HG03565 (cell line): Measurements from ENCODE around the gene NTNG2.
A peak's percentile ranks its signal among the peaks of the same experiment; 100 is the strongest.

Experiments used
- ATAC-seq: cut with Tn5 transposase; IDR thresholded peaks from one replicate; pipeline ENCODE4 v1.9.1; 2021; ENCODE audit warnings: mild to moderate bottlenecking, moderate library complexity; ENCODE audit not compliant: unreplicated experiment

NTNG2 gene

GRCh38 chr9:132233138-132233537 is 71.3 kb downstream of the NTNG2 start:
- ATAC-seq: no peak

- no peak for ATAC-seq
Observed at GRCh38 chr9:132234535-132234934, 72.7 kb downstream of the NTNG2 start.

GRCh38 chr9:132235125-132235524 is 73.3 kb downstream of the NTNG2 start:
- no peak for ATAC-seq

DNA sequence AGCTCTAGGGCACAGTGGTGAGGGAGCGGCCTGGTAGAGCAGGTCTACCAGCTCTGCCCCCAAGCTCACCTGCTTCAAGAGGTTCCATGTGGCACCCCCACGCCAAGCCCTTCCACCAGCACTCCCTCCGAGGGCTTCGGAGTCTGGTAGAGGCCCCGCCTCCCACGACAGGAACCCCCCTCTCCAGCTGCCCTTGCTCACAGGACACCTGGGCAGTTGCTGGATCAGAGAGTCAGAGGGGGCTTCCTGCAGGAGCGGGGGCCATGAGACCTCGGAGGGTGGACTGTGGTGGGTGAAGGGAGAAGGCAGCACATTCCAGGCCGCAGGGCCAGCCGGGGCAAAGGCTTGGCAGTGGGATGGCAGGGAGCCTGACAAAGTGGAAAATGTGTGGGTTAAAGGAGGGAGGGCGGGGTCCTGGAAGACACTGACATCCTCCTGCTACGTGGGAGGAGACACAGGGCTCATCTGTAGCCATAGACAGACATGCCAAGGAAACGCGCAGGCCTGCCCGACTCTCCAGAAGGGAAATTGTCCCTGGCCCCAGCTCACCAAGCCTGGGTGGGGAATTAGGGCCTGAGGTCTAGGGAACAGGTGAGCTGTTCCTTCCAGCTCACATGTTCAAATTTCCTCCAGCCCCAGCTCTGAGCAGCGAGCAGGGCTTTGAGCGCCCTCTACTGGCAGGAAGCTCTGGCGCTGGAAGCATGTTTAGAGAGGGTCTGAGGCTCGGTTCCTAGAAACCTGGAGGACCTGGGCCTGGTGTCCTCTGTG is 74.2 kb downstream of the NTNG2 start:
- ATAC-seq: no peak

- ATAC-seq: no peak
Observed at GRCh38 chr9:132236662-132237311, 74.9 kb downstream of the NTNG2 start.

DNA sequence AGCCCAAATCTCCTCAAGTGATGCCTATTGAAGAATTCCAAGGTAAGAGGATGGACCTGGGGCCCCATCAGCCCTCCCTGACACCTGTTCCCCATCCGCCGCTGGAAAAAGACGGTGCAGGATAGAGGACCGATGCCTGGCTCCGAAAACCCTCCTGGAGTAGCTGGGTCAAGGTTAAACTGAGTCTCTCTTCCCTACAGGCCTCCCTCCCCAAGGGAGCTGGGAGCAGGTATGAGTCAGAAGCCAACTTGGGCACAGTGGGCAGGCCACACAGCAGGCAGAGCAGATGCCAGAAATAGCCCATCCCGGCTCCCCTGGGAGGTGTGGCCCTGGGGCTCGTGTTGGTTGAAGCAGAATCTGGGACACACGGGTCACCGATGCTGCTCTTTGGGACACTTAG is 75.6 kb downstream of the NTNG2 start:
- no peak for ATAC-seq

DNA sequence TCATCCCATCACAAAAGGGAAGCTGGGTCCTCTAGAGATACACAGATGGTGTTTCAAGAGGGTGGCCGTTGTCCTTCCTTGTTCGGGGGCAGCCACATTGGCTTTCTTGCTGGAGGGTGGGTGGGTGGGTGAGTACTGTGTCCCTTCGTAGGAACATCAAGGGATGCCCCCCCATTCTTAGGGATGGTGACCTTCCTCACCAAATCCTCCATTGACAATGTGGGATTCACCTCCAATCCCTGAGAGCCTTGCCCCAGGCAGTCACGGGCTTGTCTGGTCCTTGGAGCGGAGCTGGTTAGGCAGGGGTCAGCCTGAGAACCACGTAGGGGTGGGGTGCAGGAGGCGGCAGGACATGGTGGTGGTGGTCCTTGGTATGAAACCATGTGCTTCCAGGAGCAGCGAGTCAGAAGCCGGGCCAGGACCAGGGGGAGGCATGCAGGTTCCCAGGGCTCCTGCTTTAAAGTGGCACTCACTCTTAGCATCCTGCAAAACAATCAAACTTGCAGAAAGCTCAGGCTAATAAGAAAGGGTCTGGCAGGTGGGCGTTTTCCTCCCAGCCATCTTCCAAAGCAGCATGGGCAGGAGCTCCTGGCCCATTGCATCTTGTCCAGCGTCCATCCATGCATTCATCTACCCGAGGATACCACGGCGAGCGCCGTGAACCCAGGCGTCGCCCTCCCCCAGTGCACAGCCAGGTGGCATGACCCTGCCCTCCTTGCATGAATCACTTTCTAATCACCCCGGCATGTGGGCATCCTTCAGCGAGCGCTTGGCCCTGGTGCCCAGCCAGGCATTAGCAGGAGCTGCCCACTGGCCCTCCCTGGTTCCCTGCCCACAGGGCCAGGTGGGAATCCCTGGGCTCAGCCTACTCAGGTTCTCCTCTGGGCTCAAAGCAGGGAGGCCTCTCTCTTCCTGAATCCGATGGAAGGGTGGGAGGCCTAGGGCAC is 76.4 kb downstream of the NTNG2 start:
- no peak for ATAC-seq

DNA sequence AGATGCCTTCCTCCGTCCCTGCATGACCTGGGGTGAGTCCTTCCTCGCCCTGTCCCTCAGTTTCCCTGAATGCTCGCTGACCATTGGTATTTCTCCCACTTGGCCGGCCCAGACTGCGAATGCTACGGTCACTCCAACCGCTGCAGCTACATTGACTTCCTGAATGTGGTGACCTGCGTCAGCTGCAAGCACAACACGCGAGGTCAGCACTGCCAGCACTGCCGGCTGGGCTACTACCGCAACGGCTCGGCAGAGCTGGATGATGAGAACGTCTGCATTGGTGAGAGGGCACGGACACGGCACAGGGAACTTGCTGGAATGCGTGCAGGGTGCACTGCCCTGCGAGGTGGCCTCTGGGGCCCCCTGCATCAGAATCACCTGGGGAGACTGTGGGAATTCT is 77.1 kb downstream of the NTNG2 start:
- no peak for ATAC-seq

GRCh38 chr9:132239518-132239917 is 77.7 kb downstream of the NTNG2 start:
- no peak for ATAC-seq

- no peak for ATAC-seq
Observed at GRCh38 chr9:132239999-132240840, 78.4 kb downstream of the NTNG2 start.

DNA sequence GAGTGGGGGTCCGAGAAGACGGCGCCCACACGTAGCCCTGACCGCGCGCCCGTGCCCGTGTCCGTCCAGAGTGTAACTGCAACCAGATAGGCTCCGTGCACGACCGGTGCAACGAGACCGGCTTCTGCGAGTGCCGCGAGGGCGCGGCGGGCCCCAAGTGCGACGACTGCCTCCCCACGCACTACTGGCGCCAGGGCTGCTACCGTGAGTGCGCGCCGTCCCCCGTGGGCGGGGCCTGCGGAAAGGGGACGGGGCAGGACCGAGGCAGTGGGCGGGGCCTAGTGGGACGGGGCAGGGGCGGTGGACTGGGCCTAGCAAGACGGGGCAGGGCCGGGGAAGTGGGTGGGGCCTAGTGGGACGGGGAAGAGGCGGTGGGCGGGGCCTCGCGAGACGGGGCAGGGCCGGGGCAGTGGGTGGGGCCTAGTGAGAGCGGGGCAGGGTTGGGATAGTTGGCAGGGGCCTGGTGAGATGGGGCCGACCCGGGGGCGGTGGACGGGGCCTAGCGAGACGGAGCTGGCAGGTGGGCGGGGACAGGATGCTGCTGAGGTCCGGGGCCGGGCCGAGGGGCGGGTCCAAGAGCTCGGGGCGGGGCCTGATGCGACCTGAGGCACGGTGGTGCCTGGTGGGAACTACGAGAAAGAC is 79.1 kb downstream of the NTNG2 start:
- peak; percentile 47 for ATAC-seq

- no peak for ATAC-seq
Observed at GRCh38 chr9:132241483-132241839, 79.6 kb downstream of the NTNG2 start.

- no peak for ATAC-seq
Observed at GRCh38 chr9:132241840-132242620, 80.2 kb downstream of the NTNG2 start.

DNA sequence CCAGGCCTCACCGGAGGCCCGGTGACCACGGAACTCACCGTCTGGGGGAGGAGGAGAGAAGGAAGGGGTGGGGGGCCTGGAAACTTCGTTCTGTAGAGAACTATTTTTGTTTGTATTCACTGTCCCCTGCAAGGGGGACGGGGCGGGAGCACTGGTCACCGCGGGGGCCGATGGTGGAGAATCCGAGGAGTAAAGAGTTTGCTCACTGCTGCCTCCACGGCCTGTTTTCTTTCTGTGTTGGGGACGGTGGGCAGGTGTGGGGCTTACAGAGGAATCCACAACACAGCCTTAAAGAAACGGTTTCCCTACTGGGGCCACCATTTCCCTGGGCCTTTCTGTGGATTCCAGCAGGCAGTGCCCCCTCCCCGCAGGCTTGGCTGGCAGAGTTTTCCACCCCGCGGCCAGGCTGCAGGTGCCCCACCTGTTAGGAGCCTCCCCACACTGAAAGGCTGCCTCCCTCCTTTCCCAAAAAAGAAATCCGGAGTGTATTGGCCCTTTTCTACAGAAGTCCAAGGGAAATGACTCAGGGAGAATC is 80.8 kb downstream of the NTNG2 start:
- no peak for ATAC-seq

DNA sequence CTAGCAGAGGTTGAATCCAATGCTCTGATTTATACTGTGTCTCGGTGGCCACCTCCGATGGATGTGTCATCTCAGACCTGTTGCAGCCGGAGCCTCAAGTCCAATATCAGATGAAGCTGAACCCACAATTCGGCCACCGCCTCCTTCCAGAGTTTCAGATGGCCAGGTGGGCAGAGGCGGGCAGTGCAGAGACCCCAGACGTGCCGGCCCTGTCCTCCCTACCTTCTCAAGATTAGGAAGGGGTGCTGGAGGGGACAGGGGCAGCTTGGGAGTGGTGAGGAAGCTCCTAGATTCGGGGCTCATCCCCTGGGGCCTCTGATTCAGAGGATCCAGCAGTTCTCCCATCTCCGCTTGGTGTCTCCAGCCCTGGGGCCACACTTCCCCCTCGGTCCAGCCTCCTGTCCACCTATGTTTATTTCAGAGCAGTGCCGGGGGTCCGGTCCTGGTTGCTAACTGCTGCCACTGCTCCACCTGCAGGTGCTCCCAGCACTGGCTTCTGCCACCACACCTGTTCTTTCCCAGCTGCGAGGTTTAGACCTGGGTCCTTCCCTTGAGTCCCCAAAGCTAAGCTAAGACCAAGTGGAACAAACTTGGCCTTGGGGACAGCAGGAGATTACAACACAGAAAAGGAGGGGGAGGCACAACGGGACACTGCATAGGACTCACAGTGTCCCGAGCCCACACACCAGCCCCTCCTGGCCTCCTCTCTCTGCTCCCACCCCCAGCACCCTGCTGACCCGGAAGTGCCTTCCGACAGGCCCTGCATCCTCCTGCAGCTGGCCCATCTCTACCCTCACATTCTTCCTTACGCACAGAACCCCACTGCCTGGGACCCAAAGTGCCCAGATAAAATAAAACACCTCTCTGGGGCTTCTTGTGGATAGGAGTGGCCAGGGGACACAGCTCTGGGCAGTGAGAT is 81.6 kb downstream of the NTNG2 start:
- no peak for ATAC-seq

GRCh38 chr9:132244582-132245455 is 83.0 kb downstream of the NTNG2 start:
- no peak for ATAC-seq

- ATAC-seq: no peak
Observed at GRCh38 chr9:132245465-132245864, 83.6 kb downstream of the NTNG2 start.
